NCI-H345 treated with DMSO at 0.1 percent for 48 hours (cell line): Measurements from ENCODE around the gene BCAP31.

Experiments used
- DNase-seq: peaks from one replicate; lab custom pipeline; 2025; ENCODE audit not compliant: unreplicated experiment; lab: John Stamatoyannopoulos, UW

Gene BCAP31

GRCh38 chrX:153657161-153657560 is 67.0 kb downstream of the BCAP31 start:
- DNase-seq, result no peak

DNA sequence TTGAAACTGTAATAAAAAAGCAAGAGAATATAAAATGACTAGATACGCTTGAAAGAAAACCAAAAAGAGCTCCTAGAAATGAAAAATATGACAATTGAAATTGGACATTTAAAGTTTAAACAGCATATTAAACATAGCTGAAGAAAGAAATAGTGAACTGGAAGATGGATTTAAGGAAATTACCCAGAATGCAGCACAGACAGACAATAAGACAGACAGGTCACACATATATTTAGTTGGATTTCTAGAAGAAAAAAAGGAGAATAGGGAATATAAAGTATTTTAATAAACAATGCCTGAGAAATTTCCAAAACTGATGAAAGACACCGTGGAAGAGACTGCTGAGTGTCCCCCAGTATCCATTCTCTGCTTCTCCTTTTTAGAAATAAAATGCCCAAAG is 70.6 kb downstream of the BCAP31 start:
- DNase-seq, result no peak

DNA sequence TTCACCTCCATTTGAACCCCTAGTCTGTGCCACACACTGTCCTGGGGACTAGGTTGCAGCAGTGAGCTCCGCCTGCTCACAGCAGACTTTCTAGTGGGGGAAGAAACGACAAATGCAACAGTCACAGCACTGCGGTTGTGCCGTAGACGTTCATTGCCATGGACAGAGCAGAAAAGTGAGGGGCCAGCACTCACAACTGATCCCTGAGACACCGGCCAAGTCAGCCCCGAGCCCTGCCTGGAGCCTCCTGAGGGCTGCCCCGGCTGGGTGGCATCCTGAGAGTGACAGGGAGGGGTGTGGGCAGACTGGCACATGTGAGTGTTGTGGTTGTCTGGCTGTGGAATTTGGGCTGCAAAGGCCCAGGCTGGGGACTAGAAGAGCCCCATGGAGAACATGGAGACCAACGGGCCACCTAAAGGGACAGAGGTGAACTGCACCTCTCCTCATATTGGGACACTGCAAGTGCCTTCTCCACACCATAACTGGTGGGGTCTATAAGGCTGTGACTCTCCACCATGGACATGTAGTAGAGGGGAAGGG is 72.6 kb downstream of the BCAP31 start:
- DNase-seq, result no peak

DNA sequence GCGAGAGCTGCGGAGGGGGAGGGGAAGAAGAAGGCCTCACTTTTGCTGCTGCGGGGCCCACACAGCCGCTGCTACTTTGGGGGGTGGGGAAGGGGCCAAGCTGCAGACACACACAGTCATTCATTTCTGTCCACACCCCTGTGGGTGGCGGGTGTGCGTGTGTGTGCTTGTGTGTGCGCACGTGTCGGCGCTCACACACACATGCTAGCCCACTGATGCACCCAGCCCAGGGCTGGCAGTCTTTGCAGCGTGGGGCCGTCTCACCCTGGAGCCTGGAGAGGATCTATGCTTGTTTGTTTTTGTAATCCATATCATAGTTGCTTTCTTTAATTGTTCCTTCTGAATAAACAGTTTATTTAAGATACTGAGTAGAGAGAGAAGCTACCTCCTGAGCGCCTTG is 73.2 kb downstream of the BCAP31 start:
- DNase-seq, result no peak
